Measurements from ENCODE around the gene VTA1.
"Not testable (repeated sequence)": the region's sequence is repeated elsewhere in the genome, so short reads cannot be mapped to it uniquely, and the experiment has no call there.

Gene VTA1

DNA sequence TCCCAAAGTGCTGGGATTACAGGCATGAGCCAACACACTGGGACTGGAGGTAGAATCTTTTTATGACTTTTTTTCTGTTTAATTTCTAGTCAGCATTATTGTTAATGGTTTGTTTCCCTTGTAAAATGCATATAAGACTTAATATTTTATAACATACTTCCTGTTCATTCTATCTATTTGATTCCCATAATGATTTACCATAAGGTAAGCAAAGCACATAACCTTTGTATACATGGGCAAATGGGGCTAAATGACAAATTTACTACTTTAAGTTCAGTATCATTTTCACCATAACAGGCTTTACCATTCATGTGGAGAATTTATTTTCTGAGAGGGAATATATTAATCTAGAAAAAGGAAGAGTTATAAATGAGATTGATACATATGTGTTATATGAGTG is 24.3 kb downstream of the VTA1 start:
- no peak for DNase-seq (ENCODE audit: low read depth, low spot score)

DNA sequence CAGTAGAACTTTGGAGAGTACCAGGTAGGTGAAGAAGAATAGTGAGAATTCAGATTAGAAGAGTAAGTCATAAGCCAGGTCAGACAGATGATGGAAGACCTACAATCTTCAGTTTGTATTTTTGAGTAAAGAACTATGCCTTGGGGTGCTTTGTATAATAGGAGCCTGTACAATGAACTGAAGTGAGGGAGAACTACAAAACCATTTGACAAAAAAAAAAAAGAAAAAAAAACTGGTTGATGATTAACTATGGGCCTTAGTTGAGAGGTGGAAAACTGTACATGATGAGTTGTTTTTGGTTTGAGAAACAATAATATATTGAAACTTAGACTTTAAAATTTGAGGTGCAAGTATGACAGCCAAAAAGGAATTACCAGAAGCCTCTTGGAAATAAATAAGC is 25.7 kb downstream of the VTA1 start:
- no peak for DNase-seq (ENCODE audit: low read depth, low spot score)

DNA sequence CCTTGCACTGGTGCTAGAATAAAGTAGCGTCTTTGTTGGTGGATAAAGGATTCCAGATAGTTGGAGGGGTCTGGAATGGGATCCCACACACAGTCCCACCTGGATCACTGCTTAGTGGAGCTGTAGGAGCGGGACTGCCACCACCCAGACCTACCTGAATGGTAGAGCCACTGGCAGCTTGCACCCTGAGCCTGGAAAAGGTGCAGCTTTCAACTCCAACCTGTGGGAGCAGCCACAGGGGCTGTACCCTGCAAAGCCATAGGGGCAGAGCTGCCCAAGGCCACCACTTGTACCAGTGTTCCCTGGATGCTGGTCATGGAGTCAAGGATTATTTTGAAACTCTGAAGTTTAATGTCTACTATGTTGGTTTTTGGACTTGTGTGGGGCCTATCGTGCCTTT is 26.9 kb downstream of the VTA1 start:
- no peak for DNase-seq (ENCODE audit: low read depth, low spot score)

DNA sequence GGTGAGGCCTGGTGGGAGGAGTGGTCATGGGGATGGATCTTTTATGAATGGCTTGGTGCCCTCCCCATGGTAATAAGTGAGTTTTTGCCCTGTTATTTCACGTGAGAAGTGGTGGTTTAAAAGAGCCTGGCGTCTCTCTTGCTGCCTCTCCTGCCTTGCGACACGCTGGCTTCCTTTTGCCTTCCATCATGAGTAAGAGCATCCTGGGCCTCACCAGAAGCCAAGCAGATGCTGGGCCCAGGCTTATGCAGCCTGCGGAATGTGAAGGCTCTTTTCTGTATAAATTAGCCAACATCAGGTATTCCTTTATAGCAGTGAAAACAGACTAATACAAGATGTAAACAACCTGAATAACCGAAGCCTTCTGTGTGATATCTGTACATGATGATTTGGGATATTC is 27.6 kb downstream of the VTA1 start:
- no peak for DNase-seq (ENCODE audit: low read depth, low spot score)

DNA sequence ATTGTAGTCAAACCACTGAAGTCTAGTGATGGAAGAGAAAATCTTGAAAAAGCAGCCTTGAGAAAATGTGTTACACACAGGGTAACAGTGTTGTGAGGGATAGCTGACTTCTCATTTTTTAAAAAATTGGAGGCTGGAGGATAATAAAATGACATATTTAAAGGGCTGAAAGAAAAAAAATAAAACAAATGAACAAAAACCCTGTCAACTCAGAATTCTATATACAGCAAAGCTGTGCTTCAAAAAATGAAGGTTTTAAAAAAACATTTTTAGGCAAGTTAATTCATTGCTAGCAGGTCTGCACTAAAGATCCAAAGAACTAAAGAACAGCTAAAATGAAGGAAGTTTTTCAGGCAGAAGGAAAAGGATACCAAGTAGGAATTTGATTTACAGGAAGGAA is 31.1 kb downstream of the VTA1 start:
- no peak for DNase-seq (ENCODE audit: low read depth, low spot score)

DNA sequence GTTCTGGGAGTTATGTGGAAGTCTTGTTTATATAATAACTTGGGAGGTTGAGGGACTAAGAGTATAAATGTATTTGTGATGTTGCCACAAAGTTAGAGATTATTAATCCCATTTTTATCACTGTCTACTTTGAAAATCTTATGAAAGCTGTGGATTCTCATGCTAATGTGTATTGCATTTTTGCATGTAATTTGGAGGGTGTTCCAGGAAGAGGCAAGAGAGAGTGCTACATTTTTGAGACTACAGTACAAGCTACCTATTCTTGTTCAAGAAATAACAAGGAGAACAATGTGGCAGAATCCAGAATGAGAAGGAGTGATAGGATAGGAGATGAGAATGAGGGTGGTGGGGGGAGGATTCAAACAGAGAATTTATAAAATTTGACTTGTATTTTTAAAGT is 34.9 kb downstream of the VTA1 start:
- no peak for DNase-seq (ENCODE audit: low read depth, low spot score)

DNA sequence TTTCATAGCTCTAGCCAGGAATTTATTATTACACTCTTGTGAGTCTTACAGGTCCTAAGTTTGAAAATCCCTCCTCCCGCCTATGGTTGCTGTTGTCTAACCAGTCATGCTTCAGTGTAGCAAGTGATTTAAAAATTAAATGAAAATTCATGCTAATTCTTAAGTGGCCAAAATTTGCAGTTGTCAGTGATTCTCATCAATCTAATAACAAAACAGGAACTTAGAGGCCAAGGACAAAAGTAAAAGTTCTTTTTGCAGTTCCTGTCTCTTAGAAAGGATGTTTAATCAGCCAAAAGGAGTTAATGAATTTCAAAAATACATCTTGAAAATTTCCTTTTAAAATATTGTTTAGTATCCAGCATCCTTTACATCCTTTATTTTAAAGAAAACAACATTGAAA is 36.3 kb downstream of the VTA1 start:
- no peak for DNase-seq (ENCODE audit: low read depth, low spot score)

DNA sequence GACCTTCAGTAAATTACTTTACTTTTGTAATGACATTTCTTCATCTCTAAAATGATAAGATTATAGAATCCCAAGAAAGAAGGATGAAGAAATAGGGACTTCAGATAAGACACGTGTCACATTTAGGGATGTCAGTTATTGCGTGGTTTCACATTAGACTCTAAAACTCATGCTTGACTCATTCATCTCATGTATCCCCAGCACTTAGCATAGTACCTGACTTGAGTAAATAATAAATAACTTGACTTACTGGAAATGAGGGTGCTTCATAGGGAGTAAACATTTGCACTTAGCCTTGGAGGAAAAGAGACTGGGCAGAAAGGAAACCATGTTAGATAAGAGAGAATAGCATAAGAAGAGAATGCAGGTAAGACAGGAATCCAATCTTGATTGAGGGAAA is 37.2 kb downstream of the VTA1 start:
- DNase-seq (ENCODE audit: low read depth, low spot score) = no peak

DNA sequence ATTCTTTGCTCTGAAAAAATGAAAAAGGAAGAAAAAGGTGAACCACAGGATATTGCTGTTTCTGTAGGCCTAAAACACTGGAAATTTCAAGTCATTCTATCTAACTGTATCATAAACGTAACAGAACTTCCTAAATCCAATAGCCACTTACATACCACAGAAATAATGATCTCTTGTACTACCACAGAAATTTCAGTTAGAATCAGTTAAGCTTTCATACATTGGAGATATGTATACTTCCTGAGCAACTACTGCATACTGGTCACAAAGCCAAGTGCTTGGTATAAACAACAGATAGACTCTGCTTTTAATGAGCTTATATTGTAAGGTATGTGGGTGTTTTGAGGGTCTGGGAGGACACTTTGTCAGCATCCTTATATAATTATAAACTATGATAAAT is 38.6 kb downstream of the VTA1 start:
- DNase-seq (ENCODE audit: low read depth, low spot score) = no peak

DNA sequence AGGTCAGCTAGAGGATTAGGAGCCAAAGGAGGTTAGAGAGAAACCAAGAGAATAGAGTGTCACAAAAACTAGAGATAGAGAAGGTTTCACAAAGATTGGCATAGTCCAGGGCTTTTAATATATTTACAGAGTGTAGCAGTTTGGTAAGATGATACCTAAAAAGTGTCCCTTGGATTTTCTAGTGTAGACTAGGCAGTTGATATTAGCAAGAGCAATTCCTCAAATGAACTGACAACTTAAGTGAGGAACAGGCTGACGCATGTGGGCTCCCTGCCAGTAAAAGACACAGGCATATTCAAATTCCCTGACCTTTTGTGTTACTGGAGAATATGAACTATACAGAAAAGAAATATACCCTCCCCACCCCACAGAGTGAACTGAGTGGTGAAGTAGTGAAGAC is 40.1 kb downstream of the VTA1 start:
- DNase-seq (ENCODE audit: low read depth, low spot score) = no peak

DNA sequence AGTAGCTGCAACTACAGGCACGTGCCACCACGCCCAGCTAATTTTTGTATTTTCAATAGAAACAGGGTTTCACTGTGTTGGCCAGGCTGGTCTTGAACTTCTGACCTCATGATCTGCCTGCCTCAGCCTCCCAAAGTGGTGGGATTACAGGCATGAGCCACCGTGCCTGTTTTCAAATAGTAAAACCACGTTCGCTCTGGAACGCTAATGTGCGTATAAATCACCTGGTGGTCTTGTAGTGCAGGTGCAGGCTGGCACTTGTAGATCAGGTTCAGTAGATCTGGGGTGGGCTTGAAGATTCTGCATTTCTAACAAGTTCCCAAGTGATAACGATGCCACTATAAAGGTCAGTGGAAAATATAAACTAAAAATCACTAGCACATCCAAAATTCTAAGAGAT is 41.3 kb downstream of the VTA1 start:
- DNase-seq (ENCODE audit: low read depth, low spot score) = not testable (repeated sequence)

DNA sequence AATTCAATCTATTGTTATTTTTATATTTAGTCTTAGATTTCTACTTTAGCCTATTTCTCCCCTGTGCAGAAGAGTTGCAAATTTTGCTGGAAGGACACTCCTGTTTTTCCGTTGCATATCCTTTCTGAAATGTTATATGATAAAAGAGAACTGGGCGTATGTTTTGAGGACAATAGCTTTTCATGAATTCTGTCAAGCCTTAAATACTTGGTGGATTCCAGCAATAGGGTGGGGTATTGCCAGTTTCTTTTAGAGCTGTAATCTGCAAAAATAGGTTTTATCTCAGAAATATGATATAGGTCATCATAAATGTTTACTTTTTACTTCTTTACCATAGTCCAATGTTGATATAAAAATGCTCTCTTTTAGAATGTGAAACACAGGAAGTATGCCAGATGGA is 42.0 kb downstream of the VTA1 start:
- DNase-seq (ENCODE audit: low read depth, low spot score) = no peak

DNA sequence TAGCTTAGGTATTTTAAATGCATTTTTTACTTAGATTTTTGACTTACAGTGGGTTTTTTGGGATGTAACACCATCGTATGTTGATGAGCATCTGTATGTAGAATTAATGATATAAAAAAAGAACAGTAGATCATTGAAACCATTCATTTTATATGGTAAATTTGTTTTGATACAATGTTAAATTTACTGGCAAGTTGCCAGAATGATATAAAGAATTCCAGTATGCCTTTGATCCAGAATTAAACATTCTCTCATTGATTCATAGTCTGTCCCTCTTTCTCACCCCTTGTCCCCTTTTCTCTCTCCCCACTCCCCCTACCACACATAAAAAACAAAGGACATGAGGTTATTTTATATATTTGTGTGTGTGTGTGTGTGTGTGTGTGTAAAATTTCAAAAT is 45.3 kb downstream of the VTA1 start:
- DNase-seq (ENCODE audit: low read depth, low spot score) = no peak

DNA sequence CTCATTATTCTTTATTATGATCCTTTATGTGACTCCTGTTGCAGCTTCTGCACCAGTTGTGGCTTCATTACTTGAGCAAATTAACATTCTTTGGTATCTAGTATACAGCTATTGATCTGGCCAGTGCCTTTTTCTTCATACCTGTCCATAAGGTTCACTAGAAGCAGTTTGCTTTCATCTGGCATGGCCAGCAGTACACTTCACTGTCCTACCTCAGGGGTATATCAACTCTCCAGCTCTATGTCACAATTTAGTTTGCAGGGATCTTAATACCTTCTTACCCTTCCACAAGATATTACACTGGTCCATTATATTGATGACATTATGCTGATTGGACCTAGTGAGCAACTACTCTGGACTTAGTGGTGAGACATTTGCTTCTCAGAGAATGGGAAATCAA is 46.6 kb downstream of the VTA1 start:
- DNase-seq (ENCODE audit: low read depth, low spot score) = no peak

DNA sequence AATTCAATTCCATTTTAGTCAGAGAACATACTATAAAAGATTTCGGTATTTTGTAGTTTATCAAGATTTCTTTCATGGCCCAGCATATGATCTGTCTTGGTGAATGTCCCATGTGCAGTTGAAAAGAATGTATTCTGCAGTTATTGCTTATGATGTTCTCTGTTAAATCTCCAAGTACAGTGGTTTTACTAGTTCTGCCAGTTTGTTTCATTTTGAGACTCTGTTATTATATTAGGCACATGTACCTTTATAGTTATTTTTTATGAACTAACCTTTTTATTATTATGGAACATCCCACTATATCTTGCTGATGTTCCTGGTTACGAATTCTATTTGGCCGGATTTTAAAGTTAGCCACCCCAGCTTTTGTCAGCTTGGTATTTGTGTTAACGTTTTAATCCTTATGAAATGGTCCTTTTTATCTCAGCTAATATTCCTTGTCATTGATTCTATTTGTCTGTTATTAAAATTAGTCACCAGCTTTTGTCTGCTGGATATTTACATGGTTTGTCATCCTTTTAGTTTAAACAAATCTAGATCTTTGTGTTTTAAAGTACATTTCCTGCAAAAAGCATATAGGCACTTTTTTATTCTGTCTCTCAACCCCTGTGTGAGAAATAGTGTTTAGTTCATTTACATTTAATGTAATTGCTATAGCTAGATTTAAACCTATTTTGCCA is 48.9 kb downstream of the VTA1 start:
- no peak for DNase-seq (ENCODE audit: low read depth, low spot score)

DNA sequence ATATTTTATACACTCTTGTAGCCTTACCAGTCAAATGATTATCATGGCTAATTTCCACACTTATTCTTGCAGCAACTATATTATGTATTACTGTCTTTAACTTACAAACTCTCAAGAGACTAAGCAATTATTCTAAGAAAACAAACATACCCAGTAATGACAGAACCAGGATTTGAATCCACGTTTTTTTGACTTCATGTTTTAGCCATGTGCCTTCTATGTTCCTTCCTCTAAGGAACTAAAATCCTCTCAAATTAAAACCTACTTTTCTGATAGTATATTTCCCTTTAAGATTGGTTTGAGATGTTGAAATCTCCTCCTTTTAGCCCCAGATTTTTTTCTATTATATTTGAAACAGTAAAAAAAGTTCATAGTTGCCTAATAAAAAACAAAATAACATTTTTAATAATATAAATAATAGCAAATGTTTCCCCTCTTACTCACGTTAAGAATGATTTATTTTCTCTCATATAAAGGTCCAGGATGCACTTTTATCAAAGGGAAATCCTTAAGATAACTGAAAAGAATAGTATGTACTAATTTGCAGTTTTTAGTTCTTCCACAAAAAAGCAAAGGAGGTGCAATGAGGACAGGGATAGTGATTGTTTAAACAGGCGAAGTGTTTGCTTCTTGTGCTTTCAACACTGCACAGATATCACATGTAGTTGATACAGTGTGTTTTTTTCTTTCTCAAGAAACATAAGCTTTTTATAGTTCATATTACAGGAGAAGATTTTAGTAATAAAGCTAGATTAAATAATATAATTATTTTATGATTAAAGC is 54.0 kb downstream of the VTA1 start:
- DNase-seq (ENCODE audit: low read depth, low spot score) = no peak

DNA sequence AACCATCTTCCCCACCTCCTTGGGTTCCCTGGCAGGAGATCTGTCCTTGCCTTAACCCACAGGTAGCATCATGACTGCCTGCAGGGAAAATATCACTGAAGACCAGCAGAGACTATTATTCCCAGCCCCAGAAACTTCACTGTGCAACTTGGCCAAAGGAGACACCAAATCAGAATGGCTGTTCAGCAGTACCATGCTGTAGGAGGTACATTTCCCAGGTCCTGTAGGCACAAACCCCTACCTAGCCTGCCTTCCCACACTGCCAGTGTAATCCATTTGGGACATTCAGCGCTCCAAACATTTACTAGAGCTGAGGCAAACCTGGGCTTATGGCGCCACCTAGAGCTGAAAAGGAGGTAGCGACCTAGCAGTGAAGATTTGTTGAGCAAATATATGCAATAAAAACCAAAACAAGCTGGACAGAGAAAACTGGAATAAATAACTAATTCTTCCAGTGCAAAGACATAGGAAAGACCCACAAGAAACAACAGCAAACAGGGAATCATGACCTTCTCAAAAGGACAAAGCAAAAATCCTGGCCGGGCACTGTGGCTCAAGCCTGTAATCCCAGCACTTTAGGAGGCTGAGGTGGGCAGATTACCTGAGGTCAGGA is 60.3 kb downstream of the VTA1 start:
- DNase-seq (ENCODE audit: low read depth, low spot score) = peak; percentile 16

DNA sequence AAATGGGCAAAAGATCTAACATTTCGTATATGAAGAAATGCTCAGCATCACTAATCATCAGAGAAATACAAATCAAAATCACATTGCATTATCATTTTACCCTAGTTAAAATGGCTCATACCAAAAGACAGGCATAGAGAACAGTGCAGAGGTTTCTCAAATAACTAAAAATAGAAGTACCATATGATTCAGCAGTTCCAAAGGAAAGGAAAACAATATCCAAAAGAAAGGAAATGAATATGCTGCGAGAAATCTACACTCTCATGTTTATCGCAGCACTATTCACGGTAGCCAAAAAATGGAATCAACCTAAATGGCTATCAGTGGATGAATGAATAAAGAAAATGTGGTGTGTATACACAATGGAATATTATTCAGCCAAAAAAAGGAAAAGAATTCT is 63.5 kb downstream of the VTA1 start:
- DNase-seq (ENCODE audit: low read depth, low spot score) = no peak

DNA sequence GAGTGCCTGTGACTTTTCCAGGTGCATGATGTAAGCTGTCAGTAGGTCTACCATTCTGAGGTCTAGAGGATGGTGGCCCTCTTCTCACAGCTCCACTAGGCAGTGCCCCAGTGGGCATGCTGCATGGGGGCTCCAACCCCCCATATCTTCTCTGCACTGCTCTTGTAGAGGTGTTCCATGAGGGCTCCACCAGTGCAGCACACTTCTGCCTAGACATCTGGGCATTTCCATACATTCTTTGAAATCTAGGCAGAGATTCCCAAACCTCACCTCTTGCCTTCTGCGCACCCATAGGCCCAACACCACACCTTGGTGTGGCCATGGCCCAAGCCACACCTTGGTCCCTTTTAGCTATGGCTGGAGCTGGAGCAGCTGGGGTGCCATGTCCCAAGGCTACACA is 66.3 kb downstream of the VTA1 start:
- no peak for DNase-seq (ENCODE audit: low read depth, low spot score)

DNA sequence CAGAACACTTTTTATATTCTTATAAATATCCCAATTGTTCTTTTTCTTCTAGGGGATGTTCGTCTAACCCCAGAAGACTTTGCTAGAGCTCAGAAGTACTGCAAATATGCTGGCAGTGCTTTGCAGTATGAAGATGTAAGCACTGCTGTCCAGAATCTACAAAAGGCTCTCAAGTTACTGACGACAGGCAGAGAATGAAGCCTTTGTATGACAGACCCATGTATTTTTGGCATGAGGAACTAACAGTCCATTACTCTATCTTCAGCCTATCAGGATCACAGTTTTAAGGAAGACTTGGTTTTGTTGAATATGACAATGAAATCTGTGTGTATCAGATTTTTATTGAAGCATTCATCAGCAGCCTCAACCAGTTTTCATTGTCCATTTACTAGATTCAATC is 71.4 kb downstream of the VTA1 start:
- DNase-seq (ENCODE audit: low read depth, low spot score) = no peak

DNA sequence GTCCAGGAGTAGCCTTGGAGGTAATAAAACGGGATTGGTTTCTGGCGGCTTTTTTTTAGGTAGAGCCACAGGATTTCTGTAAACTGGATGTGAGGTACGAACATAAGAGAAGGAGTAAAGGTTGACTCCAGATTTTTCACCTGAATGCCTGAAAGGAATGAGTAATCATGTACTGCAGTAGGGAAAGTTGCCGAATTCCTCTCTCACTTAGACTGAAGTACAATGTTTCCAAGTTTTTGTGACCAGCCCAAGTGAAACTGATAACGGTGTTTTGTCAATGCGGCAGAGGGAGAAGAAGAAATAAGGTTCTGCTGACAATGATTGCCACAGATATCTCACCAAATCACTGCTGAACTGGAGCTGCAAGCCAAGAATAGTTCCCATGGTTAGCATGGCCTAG is 75.0 kb downstream of the VTA1 start:
- no peak for DNase-seq (ENCODE audit: low read depth, low spot score)

DNA sequence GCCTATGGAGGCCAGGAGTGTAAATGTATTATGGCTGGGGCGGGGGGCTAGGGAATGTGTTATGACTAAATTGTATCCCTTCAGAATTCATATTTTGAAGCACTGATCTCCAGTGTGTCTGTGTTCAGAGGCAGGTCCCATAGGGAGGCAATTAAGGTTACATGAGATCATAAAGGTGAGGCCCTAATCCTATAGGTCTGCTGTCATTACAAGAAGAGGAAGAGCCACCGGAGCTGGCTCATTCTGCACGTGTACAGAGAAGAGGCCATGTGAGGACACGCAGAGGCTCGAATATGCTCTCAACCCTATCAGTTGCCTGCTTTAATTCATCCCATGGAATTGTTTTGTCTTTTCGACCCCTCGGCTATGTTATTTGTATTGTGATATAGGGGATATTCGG is 76.9 kb downstream of the VTA1 start:
- DNase-seq (ENCODE audit: low read depth, low spot score) = no peak

DNA sequence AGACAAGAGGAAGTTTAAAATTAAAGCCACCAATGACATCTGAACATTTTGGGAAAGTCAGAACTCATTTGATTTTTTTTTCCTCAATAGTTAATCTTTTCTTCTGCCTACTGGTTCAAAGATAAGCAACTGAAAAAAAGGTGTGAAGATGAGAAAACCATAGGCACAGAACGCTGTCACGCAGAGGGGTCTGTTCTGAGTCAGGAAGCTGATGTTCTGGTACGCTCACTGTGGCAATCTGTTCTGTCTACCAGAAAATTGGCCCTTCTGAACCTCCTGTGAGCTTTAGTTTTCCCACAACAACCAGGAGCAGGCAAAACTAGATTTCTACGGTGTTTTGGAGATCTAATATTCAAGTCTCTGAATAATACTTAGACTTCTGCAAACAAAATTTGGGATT is 78.1 kb downstream of the VTA1 start:
- no peak for DNase-seq (ENCODE audit: low read depth, low spot score)

Measured in activated CD4-positive, CD25-positive, alpha-beta regulatory T cell treated with anti-CD3 and anti-CD28 coated beads, Interleukin-2, amount 50 U/mL, for 16 hours (primary cell).